DMS 273 (cell line): ENCODE measurements around the gene LPAR1.

Experiments
- DNase-seq: peaks from one replicate; lab custom pipeline; 2025; ENCODE audit not compliant: unreplicated experiment; lab: John Stamatoyannopoulos, UW

LPAR1 gene

DNA sequence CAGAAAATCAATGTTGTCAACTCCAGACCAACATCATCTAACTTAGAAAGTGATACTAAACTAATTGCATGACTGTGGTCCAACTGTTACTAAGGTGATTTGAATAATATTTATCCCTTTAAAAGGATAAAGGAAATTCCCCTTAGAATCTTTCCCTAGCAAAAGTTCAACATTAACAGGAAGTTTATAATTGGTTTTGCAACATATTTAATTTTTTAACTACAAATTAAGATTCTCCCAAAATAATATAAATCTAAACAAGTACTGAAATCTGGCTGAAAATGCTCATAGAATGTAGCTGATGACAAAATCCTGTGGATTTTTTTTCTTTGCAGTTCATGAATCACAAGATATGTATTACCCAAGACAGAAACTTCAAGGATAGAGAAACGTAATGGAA lies 151.4 kb downstream of the LPAR1 start:
- no peak for DNase-seq

GRCh38 chr9:110880189-110880588 lies 158.1 kb downstream of the LPAR1 start:
- peak; percentile 89 for DNase-seq

DNA sequence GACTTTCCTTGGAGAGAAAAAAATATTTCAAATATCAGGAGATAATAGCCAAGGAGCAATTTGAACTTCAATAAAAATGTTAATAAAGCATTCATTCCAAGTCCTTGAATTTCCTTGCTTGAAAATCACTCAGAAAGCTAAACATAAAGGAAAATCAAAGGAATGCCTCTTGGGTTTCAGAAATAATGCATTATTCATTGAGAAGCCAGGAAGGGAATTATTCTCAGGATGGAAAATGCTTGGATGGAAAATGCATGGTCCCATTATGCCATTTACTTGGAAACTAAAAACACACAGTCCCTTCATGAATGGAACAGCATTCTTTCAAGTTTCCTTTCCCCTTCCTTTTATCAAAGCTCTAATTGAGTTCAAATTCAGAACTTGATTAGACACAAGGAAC lies 160.9 kb downstream of the LPAR1 start:
- DNase-seq: no peak

DNA sequence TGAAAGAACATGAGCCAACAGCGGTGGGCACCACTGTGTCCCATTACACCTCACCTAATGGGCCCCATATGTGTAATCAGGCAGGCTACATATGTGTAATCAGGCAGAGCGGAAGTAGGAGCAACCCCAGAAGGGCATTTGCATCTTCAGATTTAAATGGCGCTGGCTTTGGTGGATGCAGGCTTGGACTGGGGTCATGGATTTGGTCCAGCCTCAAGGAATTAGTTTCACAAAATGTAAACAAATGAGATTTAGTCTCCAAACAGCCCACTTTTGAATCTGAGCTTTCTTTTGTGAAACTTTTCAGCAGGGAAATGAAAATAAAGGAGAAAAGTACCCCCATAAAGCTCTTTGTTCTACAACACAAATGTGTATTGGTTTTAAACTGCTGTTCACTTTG lies 161.3 kb downstream of the LPAR1 start:
- DNase-seq: peak; percentile 15

GRCh38 chr9:110874963-110875674 lies 163.2 kb downstream of the LPAR1 start:
- DNase-seq: no peak

- no peak for DNase-seq
These were observed 165.3 kb downstream of the LPAR1 start for GRCh38 chr9:110872920-110873319.

DNA sequence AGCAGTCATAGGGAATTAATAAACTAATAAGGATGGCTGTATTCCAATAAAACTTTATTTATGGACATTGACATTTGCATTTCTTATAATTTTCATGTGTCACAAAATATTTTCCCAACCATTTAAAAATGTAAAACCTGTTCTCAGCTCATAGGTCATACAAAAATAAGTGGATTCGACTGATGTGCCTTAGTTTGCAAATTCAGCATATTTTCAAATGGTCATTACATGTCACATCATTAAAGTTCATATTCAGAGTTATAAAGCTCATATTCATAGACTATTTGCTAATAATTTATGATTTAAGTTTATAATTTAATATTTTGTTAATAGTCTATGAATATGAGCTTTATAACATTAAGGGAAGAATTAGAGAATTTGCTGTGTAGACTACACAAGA lies 166.5 kb downstream of the LPAR1 start:
- no peak for DNase-seq

GRCh38 chr9:110869931-110870330 lies 168.3 kb downstream of the LPAR1 start:
- no peak for DNase-seq

- no peak for DNase-seq
These were observed 174.3 kb downstream of the LPAR1 start for GRCh38 chr9:110864011-110864410.

GRCh38 chr9:110861370-110862110 lies 176.7 kb downstream of the LPAR1 start:
- peak; percentile 6 for DNase-seq

DNA sequence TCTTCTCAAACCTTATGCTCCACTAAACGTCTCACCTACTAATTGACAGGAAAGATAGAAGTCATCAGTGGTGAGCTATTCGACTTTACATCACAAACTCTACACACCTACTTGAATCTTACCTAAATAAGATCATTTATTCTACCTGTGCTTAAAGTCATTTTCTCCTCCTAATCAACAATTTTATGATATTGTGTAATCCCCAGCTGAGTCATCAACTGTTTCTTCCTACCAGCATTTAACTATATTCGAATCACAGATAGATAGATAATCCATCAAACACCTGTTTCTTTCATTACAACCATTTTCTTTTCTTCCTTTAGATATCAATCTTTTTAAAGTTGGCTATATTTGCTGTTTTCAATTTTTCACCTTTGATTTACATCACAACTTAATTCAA lies 181.5 kb downstream of the LPAR1 start:
- no peak for DNase-seq

GRCh38 chr9:110850401-110851135 lies 187.7 kb downstream of the LPAR1 start:
- no peak for DNase-seq

- DNase-seq: no peak
These were observed 190.6 kb downstream of the LPAR1 start for GRCh38 chr9:110847671-110848070.

DNA sequence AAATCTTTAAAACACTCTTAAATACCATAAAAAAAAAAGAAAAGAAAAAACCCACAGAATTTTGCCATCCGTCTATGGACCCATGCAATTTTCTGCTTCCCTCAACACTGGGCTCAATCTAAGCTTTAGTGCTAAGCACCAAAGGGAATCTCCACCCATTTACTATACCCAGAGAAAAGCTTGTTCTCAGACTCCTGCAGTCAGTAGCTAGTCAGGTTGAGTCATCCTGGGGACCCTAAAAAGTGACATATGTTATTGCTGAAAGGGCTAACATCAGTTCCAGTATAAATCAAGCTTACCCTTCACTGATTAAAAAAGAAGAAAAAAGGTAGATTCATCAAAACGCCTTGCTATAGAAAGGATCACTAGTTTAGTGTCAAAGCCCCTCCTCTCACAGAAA lies 192.1 kb downstream of the LPAR1 start:
- peak; percentile 9 for DNase-seq

- peak; percentile 3 for DNase-seq
These were observed 194.1 kb downstream of the LPAR1 start for GRCh38 chr9:110844121-110844520.

GRCh38 chr9:110842986-110843385 lies 195.3 kb downstream of the LPAR1 start:
- DNase-seq: no peak

DNA sequence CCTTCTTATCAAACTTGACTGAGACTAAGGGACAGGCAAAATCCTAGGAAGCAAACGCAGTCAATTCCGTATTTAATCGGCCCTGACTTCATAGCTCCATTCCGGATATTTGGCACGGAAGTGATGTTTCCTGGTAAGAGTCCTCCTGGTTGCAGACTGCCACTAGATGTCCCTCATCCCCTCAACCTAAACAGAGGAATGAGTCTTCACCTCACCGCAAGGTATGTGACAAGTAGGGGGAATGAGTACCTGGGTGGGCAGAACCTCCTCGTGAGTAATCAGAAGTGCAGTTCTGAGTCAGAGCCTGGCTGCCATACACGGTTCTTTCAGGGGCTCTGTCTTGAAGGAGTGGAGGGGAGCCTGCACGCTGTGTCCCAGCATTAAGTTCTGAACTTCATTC lies 196.1 kb downstream of the LPAR1 start:
- no peak for DNase-seq

DNA sequence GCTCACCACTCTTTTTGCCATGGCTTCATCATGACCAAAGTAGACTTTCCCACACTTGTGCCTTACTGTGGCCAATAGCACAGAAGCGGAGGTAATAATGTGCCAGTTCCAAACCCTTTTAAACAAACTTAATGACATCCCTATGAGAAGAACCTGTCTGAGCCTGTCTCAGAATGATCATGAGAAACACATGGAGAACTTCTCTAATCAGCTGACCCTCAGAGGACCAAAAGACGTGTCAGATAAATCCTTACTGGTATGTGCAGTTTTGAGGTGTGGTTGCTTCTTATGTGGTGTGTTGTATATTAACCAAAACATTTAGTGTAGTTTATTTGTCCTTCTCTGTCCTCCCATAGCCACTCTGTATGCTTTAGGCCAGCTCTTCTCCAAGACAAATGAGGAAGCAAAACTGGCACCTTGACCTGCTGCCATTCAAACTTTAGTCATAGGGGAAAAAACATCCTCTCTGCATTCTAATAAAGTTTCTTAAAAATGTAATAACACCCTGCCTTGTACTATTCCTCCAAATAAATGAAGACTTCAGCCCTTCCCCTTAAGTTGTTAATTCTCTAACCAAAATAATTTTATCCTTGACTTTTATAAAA lies 200.8 kb downstream of the LPAR1 start:
- DNase-seq: no peak

DNA sequence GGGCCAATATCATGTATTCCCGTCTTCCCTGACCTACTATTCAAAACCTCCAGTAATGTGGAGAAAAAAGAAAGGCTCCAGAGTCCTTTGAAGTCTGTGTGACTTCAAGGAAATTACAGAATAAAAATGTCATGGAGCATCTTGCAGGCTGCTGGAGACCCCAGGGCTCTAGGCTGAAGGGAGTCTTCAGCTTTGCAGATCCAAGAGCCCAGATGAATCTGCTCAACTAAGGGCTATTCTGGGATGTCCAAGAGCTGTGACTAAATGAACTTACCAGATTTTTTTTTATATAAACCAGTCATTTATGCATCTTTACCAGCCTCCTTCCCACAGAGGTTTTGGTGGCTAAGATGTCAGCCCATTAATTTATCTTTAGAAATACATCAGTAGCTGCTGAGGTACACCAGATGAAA lies 202.4 kb downstream of the LPAR1 start:
- DNase-seq: no peak

GRCh38 chr9:110835404-110835803 lies 202.9 kb downstream of the LPAR1 start:
- no peak for DNase-seq

DNA sequence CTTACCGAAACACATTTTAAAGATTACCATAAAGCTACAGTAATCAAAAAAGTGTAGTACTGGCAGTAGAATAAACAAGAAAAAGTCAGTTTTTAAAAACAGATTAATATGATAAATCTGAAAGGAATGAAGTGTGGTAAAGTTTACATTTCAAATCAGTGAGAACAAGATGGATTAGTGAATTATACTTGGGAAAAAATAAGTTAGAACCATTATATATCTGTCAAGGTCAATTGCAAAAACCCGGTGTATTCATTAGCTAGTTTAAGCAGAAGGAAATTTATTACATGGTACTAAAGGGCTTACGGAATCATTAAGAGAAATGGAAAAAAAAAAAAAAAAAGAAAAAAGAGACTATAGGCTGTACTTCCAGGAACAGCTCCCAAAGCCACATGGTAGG lies 205.3 kb downstream of the LPAR1 start:
- DNase-seq: no peak

- no peak for DNase-seq
These were observed 207.8 kb downstream of the LPAR1 start for GRCh38 chr9:110830495-110830894.
